ENCODE data around the gene ZFP3.

- TF ChIP-seq CTCF (conservative IDR thresholded peaks at IDR 0.05 in 1 of 2, IDR thresholded peaks at IDR 0.05 in 1 of 2; ENCODE audit: extremely low read depth in 1 of 2, insufficient read depth in 1 of 2, low read depth in 1 of 2, low read length in 2 of 2): no peak
- no peak for TF ChIP-seq EZH2 (IDR thresholded peaks at IDR 0.05; ENCODE audit: borderline replicate concordance, low read length)
Measured at GRCh38 chr17:5096731-5097100, 18.4 kb downstream of the ZFP3 start.

All from mammary epithelial cell (primary cell).